Gastroesophageal sphincter (tissue), 3 donors: Measurements from ENCODE around the gene NISCH.

Experiments used
- POLR2A ChIP-seq, 2 donors: fragments of 450-650 bp; IDR thresholded peaks; one replicate each; pipeline ENCODE4 v1.6.1; 2017; ENCODE audit warnings: antibody characterized with exemption in 2 of 2, mild to moderate bottlenecking in 2 of 2, moderate library complexity in 1 of 2
- POLR2AphosphoS5 ChIP-seq: sonication (generic); formaldehyde crosslinking; IDR thresholded peaks from one replicate; pipeline ENCODE4 v1.6.1; 2017; ENCODE audit warnings: antibody characterized with exemption
- TF ChIP-seq, protein P1 (sequence below), 4 experiments: fragments of 200-600 bp in 2 of 4; fragments of 450-650 bp in 2 of 4; sonication (generic) in 1 of 4; IDR thresholded peaks; one replicate each; pipeline ENCODE4 v1.5.1; 2017 to 2019; ENCODE audit warnings: antibody characterized with exemption in 4 of 4, mild to moderate bottlenecking in 2 of 4, moderate library complexity in 2 of 4

DNA sequence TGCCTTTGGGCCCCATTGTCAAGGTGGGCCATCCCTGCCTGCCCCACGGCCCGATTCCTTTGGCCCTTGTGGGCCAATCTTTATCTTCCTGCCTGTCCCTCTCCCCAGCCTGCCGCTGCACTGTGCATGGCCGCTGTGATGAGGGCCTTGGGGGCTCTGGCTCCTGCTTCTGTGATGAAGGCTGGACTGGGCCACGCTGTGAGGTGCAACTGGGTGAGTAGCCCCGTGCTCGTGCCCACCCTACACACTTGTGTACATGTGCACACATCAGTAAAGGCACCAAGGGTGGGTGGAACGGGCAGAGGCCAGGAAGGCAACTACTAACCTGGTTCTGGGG is 66.1 kb downstream of the NISCH start:
- TF ChIP-seq, protein P1, sequence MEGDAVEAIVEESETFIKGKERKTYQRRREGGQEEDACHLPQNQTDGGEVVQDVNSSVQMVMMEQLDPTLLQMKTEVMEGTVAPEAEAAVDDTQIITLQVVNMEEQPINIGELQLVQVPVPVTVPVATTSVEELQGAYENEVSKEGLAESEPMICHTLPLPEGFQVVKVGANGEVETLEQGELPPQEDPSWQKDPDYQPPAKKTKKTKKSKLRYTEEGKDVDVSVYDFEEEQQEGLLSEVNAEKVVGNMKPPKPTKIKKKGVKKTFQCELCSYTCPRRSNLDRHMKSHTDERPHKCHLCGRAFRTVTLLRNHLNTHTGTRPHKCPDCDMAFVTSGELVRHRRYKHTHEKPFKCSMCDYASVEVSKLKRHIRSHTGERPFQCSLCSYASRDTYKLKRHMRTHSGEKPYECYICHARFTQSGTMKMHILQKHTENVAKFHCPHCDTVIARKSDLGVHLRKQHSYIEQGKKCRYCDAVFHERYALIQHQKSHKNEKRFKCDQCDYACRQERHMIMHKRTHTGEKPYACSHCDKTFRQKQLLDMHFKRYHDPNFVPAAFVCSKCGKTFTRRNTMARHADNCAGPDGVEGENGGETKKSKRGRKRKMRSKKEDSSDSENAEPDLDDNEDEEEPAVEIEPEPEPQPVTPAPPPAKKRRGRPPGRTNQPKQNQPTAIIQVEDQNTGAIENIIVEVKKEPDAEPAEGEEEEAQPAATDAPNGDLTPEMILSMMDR (IDR thresholded peaks at IDR 0.05), result no peak
- TF ChIP-seq POLR2A (IDR thresholded peaks at IDR 0.05), result no peak
- TF ChIP-seq POLR2AphosphoS5, result no peak
